ENCODE data around the gene IL20RA. TPM values are rescaled to one million over a fixed set of nuclear protein-coding genes. Genes with fewer than 3 reads are reported as not detected.

The IL20RA gene
- total and polyA plus RNA-seq, 2 of the 8 experiments (the other 6 are each of a cell fraction or from before 2014, with no cell fraction given): 1.3 to 1.7 TPM

DNA sequence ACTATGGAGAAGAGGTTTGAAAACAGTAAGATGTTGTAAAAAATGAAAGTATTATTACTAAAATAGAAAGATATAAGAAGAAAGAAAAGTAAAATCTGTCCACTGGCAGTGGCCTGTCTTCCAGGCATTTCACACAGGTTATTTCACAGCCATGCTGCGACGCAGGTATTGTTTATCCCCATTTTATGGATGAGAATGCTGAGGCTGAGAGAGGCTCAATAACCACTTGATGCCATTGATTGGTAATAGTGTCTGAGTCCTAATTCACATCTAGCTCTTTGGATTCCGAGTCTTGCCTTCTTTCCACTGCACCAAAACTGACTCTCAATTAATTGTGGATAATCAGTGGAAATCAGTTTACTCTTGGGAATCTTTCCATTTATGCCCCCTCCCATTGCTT, 37.2 kb upstream of the IL20RA start (continued):
- TF ChIP-seq POLR2A (IDR thresholded peaks at IDR 0.05; ENCODE audit: control extremely low read depth in 1 of 2, low read depth in 2 of 2, low read length in 2 of 2) (no peak), CTBP2 (IDR thresholded peaks at IDR 0.05; ENCODE audit: borderline replicate concordance, insufficient read depth, insufficient read length, low read length) (no peak), EGR1 (IDR thresholded peaks at IDR 0.05; ENCODE audit: borderline replicate concordance, low read depth, low read length) (no peak), EZH2 (IDR thresholded peaks at IDR 0.05; ENCODE audit: low read depth, low read length, severe bottlenecking) (no peak)
